AG04449 (cell line): ENCODE data around the gene GSTA3.
"Not testable (repeated sequence)": the region's sequence is repeated elsewhere in the genome, so short reads cannot be mapped to it uniquely, and the experiment has no call there.

Source experiments
- CTCF ChIA-PET: fragments of 350-600 bp; formaldehyde crosslinking; extraction: SDS; loops from one replicate; lab custom pipeline; 2021; ENCODE audit warnings: antibody characterized with exemption; lab: Yijun Ruan, JAX
- POLR2A ChIA-PET: fragments of 400-600, 350-600 bp; formaldehyde crosslinking; extraction: SDS; loops from one replicate; lab custom pipeline; 2020; ENCODE audit warnings: antibody characterized with exemption, inconsistent platforms; lab: Yijun Ruan, JAX
- DNase-seq: peaks from one replicate; pipeline ENCODE4 v3.0.0-alpha.2; 2010; ENCODE audit warnings: low read depth, low spot score
- H3K4me3 ChIP-seq: 2 replicates; pipeline ENCODE4 v1.5.1; 2011; ENCODE audit warnings: low read depth, mild to moderate bottlenecking, control low read depth, low read length
- CTCF ChIP-seq: IDR thresholded peaks from one replicate; pipeline ENCODE4 v1.5.1; 2011; ENCODE audit warnings: mild to moderate bottlenecking, moderate library complexity, low read length, control low read depth, inconsistent platforms; ENCODE audit not compliant: insufficient read depth; ENCODE audit errors: missing control alignments

GSTA3 gene

GRCh38 chr6:52868240-52868639 lies 41.3 kb downstream of the GSTA3 start:
- DNase-seq, result no peak
- CTCF ChIA-PET, result interaction anchor here (1.0 kb wide), 2 partner anchors 11 to 66 kb away, joined by 3 read pairs; no protein-coding TSS in a partner anchor
- POLR2A ChIA-PET, result no interaction called here
- TF ChIP-seq CTCF, result no peak
- no peak overlapping the region for H3K4me3 ChIP-seq

- H3K4me3 ChIP-seq, POLR2A ChIA-PET, CTCF ChIA-PET, DNase-seq: not testable (repeated sequence)
These were observed 48.3 kb downstream of the GSTA3 start for GRCh38 chr6:52861151-52861550.

- H3K4me3 ChIP-seq, result no peak overlapping the region
- POLR2A ChIA-PET, result no interaction called here
- DNase-seq, result no peak
- no peak for TF ChIP-seq CTCF
- CTCF ChIA-PET, result interaction anchor here (1.5 kb wide), 1 partner anchor 10 kb away, joined by 3 read pairs; no protein-coding TSS in a partner anchor
These were observed 51.1 kb downstream of the GSTA3 start for GRCh38 chr6:52858416-52858815.

GRCh38 chr6:52856137-52856536 lies 53.4 kb downstream of the GSTA3 start:
- POLR2A ChIA-PET, DNase-seq, H3K4me3 ChIP-seq: not testable (repeated sequence)
- CTCF ChIA-PET, result interaction anchor here (2.1 kb wide), 1 partner anchor 14 kb away, joined by 5 read pairs; no protein-coding TSS in a partner anchor

GRCh38 chr6:52849137-52849536 lies 60.4 kb downstream of the GSTA3 start:
- H3K4me3 ChIP-seq, result no peak overlapping the region
- no peak for TF ChIP-seq CTCF
- DNase-seq, result no peak
- ChIA-PET POLR2A (no interaction called here), CTCF (no interaction called here)
